A172 (cell line): ENCODE results near the gene DNM3. TPM values are rescaled to one million over a fixed set of nuclear protein-coding genes. Genes with fewer than 3 reads are reported as not detected.
"Not testable (repeated sequence)": the region's sequence is repeated elsewhere in the genome, so short reads cannot be mapped to it uniquely, and the experiment has no call there.

Experiments used
- DNase-seq: peaks from one replicate; pipeline ENCODE4 v3.0.0-alpha.2; 2015; ENCODE audit warnings: low spot score
- total RNA-seq: library from RNA; depleted of rRNA; stranded (reverse); fragments of >200 nt; shearing (Covaris generic); gene quantifications from 2 replicates; pipeline ENCODE4 v1.2.3, GENCODE V29; 2014

Gene DNM3
- total RNA-seq, 1 experiment from 2014 or later: 0.90 TPM

DNA sequence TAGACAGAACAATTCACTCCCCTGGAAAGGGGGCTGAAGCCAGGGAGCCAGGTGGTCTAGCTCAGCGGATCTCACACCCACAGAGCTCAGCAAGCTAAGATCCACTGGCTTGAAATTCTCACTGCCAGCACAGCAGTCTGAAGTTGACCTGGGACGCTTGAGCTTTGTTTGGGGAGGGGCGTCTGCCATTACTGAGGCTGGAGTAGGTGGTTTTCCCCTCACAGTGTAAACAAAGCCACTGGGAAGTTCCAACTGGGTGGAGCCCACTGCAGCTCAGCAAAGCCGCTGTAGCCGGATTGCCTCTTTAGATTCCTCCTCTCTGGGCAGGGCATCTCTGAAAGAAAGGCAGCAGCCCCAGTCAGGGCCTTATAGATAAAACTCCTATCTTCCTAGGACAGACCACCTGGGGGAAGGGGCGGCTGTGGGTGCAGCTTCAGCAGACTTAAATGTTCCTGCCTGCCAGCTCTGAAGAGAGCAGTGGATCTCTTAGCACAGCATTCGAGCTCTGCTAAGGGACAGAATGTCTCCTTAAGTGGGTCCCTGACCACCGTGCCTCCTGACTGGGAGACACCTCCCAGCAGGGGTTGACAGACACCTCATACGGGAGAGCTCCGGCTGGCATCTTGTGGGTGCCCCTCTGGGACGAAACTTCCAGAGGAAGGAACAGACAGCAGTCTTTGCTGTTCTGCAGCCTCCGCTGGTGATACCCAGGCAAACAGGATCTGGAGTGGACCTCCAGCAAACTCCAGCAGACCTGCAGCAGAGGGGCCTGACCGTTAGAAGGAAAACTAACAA, 183.8 kb downstream of the DNM3 start:
- DNase-seq: not testable (repeated sequence)

DNA sequence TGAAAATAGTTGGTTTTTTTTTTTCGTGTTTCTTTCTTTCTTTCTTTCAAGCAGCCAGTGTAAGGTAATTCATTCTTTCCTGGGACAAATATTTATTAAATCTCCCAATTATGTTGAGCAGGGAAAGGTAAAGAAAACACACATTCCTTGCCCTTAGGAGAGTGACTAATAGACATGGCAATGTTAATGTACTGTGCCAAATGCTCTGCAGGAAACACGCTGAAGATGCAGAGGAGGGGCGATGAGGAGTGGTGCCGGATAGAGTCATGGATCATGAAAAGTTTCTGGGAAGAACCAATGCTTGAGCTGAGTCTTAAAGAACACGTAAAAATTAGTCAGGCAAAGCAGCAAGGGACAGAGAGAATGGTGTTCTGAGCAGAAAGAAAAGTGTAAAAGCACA, 199.2 kb downstream of the DNM3 start:
- DNase-seq: peak; percentile 80

DNA sequence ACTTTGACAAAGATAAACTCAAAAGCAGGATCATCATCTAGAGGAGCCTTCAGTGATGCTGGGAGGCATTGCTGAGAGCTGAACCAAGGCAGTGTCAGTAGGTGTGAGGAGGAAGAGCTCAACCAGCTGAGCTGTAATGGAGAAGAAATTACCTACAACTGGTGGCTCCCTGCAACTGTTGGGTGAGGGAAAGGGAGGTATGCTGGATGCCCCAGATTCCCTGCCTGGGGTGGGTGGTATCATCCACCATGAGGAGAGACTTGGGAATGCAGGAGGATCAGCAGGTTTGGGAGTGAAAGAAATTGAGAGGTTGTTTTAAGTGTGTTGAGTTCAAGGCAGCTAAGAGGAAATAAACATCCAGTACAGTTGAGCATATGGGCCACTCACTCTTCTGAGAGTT, 199.8 kb downstream of the DNM3 start:
- DNase-seq: no peak

DNA sequence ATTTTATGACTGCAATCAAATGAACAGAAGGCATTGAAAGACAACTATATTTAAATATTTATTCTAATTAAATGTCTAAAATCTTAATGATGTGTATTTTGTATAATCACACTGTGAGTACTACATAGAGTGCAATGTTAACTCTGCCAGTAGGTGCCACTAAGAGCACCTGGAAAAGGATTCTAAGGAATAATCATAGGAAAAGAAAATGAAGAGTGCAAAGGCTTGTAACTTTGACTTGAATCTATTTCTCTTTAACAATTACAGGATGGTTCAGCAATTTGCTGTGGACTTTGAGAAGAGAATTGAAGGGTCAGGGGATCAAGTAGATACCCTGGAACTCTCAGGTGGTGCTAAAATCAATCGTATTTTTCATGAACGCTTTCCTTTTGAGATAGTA, 200.4 kb downstream of the DNM3 start:
- DNase-seq: peak; percentile 16

DNA sequence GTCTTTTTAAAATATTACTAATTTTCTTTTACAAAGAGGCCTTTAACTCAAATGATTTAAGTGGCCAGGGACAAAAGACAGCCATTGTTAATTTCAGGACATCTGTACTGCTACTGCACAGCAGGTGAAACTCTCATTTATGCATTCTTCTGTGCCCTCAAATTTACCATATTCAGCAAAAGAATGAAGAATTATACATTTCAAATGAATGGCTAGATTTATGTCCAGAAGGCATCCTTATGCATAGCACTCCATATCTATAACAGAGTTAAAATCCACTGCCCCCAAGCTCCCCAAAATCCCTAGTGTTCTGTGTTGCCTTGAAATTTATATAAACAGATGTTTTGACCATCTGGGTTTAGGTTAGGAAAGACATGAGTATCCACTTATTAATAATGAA, 202.6 kb downstream of the DNM3 start:
- DNase-seq: no peak

DNA sequence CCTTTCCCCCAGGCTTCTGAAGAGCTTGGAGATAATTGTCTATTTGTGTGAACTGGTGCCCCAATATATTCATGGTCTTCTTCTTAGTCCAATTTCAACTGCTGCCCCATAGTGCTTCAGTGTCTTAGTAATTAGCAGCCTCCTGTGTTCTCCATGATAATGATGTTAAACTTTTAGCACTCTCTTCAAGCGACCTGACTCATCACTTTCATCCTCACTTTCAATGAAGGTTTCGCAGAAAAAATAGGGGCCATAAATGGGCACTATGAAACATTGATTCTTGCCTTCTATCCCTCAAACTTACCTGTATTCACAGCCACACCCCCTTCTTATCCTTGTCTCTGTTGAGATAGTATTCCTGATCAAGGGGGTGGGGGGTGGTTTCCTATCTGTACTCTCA, 210.6 kb downstream of the DNM3 start:
- DNase-seq: no peak

DNA sequence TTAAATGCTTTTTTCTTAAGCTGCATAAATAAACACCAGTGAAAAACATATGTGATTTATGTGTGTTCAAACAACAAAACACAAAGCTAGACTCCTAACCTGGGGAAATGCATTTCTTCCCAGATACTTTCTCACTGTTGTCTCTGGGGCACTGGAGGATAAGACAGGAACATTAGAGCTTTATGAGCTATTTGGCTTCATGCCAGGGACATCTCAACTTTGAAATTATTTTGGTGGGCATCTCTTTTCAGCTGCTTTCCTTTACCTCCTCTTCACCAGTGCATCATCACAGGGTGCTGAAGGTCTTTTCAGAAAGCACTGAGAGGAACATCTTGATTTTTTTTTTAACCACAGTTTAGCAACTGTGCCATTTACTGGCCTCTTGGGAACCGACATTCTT, 212.9 kb downstream of the DNM3 start:
- DNase-seq: no peak

DNA sequence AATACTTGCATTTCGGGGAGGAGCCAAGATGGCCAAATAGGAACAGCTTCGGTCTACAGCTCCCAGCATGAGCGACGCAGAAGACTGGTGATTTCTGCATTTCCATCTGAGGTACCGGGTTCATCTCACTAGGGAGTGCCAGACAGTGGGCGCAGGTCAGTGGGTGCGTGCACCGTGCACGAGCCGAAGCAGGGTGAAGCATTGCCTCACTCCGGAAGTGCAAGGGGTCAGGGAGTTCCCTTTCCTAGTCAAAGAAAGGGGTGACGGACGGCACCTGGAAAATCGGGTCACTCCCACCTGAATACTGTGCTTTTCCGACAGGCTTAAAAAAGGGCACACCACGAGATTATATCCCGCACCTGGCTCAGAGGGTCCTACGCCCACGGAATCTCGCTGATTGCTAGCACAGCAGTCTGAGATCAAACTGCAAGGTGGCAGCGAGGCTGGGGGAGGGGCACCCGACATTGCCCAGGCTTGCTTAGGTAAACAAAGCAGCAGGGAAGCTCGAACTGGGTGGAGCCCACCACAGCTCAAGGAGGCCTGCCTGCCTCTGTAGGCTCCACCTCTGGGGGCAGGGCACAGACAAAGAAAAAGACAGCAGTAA, 214.6 kb downstream of the DNM3 start:
- not testable (repeated sequence) for DNase-seq

DNA sequence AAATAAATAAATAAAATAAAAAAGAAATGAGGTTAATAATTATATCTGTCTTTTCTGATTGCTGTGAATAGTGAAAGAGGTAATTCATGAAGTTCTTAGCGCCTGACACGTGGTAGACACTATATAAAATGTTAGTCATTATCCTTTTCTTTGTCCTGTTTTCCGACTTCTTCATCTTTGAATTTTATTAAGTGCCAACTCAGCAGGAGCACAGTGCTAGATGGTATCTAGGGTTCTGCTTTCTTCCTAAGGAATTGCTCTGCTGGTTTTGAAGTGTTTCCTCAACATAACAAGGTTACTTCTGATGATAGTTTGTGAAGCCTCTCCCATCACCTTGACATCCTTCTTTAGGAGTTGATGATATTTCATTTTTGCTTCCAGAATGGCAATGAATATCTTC, 227.0 kb downstream of the DNM3 start:
- DNase-seq: no peak

DNA sequence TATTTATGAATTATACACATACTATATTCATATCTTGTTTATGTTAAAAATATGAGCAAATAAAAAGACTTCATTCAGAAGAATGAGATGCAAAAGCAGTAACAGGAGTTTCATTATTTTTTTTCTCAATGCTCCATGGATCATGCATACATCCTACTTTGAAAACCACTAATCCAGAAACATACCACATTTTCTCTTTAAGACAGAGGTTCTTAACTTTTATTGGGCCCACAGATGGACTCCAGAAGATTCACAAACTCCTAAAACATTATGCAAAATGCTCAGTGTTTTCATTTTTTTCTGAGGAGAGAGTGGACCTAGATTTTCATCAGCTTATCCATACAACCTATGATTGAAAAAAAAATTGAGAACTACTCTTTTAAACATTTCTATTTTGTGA, 227.8 kb downstream of the DNM3 start:
- no peak for DNase-seq

DNA sequence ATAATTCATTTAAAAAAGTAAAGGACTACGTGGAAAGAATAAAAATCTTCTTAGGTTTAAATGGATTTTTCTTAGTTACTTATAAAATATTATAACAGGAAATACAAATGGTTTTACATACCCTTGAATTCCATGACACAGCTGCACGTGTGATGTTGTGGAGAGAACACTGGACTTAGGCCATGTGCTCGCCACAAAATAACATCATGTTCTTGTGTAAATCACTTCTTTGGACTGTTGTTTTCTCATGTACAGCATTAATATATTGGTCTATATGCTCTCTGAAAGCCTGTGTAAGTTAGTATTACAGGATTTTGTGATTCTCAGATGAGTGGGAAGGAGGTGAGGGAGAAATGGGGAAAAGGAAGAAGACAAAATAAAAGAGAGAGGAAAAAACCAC, 228.2 kb downstream of the DNM3 start:
- no peak for DNase-seq

DNA sequence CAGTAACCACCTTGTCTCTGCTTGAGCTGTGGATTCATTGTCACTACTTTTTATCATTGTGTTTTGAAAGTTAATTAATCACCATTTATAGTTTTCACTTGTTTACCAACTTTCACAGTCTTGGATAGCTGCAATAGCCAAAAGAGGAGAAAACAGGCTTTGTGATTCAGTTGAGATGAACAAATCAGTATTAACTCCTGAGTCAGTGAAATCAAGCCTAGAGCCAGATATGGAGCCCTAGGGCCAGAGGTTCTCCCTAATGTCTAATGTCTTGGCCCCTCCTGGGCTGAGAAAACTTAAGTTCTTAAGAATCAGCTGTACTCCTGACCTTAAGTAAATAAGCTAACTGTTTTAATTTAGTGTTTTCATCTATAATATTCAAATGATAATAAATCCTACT, 228.8 kb downstream of the DNM3 start:
- DNase-seq: no peak

DNA sequence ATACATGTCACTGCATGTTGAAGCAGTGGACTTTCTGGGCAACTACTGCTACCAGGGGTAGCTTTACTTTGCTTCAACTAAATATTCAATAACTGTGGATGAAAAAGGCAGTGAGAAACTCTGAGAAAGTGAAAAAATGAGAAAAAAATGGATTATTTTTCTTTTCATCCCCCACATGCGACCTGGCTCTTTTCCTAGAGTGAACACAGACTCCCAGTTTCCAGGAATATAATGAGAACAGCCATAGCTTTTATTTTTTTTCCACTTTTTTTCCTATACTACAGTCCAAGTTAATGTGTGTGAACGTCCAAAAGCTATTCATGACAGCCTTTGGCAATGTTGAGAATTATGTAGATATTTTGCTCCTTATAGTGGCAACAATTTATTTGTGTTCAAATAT, 230.4 kb downstream of the DNM3 start:
- DNase-seq: no peak

DNA sequence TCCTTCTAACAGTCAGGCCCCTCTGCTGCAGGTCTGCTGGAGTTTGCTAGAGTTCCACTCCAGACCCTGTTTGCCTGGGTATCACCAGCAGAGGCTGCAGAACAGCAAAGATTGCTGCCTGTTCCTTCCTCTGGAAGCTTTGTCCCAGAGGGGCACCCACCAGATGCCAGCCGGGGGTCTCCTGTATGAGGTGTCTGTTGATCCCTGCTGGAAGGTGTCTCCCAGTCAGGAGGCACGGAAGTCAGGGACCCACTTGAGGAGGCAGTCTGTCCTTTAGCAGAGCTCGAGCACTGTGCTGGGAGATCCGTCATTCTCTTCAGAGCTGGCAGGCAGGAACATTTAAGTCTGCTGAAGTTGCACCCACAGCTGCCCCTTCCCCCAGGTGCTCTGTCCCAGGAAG, 238.6 kb downstream of the DNM3 start:
- DNase-seq: not testable (repeated sequence)

DNA sequence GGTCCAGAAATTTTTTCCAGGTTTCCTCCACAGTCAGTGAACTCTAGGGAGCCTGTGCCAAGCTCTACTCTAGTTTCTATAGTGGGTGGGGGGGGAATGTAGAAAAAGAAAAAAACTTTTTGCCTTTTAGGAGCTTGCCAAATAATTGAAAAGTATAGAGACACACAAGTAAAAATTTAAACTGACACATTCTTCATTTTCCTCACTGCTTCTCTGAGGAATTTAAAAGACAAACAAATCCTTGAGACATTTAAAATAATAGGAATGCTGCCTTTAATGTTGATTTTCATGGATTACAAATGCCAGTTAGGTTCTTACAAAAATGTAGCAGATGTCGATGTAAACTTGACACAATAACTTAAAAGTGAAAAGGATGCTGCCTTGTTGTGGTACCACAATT, 241.9 kb downstream of the DNM3 start:
- no peak for DNase-seq

DNA sequence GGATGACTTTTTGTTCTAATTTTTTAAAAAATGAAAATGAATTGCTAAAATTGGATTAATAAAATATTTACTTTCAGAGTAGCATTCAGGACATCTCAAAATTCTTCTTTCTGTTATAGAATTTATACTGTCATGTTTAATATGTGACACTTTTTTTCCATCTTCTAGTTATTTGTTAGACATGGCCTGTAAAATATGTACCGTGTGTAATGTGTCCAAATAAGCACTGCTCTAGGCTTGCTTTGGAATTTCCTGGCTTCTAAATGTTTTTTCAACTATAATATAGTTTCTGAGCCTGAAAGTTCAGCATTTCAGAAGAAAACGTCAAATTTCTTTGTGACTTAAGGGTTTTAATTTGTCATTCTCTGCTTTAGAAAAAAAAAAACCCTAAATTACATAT, 243.6 kb downstream of the DNM3 start:
- DNase-seq: no peak

DNA sequence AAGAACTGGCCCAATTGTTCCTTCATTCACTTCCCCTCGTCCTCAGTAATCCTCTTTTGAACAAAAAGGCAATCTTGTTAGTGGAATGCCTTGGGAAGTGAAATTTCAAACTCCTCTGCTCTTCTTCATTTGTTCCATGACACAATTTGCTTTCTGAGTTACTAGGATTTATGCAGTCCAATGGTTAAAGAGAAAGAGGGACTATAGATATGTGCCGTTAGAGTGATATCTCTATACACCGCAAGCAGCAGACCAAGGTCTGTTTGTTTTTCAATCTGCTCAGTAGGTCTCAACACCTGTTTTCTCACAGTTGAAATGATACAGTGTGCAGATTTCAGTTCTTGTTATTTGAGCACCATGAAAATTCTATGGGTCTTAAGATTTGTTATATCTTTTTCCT, 244.0 kb downstream of the DNM3 start:
- DNase-seq: no peak

DNA sequence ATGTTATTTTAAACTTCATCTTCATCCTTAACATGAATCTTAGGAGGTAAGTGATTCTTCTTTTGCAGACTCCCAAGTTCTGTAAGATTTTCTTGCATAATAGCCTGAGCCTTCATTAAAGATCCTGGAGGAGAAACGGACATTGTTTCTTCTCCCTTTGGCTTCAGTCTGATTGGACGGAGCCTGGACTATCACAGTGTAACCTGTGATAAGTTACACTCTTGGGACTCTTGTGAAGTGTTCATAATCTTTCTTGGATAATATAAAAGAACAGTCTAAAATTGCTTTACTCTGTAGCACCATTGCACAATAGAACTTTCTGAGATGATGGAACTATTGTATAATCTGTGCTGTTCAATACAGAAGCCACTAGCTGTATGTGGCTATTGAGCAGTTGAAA, 244.8 kb downstream of the DNM3 start:
- DNase-seq: no peak

DNA sequence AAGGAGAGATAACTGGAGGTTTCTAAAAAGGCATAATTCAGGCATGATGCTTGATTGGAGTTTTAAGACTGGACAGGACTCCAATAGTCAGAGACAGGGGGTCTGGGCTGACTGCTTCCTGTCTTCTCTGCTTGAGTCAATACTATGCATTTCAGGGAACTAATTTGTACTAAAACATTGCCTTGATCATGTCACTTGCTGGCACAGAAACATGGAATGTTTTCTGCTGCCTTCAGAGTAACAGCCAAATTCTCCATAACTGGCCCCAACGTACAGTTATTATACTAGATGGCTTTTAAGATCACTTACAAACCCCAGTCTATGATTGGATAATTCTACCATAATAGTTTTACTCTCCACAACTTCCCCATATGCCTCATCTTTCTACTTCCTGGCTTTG, 247.0 kb downstream of the DNM3 start:
- DNase-seq: no peak

DNA sequence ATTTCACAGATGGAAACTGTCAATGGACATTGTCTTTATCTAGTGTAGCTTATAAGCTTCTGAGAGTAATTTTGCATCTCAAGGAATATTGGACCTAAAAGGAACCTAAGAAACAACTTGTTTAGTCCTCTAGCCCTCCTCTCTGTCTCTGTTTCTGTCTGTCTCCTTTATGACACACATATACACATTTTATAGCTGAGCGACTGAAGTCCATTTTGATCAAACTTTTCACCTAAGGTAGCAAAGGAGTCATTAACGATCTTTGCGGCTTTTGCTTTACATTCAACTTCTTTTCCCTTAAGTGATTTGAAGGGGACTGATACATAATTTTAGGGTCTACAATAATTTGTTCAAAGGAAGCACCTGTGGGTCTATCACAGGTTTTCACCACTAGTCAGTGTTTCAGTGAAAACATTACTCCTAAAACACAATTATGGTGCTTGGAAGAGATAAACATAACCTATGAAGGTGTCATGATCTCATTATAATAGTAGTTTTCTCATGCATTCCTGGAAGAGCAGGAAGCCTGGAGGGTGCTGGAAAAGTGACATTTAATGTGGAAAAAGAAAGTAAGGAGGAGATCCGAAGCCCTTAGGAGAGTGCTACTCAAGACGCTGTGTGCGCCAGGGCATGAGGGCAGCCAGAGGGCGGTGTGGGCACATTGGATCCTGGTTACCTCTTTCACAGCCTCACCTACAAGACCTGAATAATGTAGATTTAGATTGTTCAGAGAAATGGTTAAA, 248.6 kb downstream of the DNM3 start:
- DNase-seq: peak; percentile 77

DNA sequence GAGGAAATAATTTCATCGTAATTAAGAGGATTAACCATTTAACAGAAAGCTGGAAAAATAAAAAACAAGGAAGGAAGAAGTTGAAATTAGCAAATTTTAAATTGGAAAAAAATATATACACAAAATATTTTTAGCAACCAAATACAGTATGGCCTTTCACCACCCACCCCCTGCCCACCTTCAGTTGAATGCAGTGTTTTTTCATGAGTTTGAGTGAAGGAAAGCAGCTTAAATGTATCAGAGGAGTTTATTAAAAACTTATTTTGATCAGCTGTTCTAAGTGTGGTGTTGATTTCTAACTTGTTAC, 249.2 kb downstream of the DNM3 start:
- DNase-seq: no peak

DNA sequence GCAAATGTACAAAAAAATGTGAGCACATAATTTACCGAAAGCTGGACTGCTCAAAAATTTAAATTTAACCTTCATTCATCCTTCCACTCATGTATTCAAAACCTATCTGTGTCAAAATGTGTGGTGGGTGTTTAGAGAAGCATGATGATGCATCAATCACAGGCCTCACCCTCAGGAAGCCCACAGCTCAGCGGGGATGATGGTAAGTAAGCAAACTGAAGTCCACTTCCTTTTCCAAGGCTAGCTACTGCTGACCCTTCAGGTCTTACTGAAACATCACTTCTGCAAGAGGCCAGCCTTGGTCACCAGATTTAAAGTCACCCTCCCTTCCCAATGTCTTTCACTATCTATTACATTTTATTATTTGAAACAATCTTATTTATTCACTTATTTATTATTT, 254.5 kb downstream of the DNM3 start:
- DNase-seq: no peak

DNA sequence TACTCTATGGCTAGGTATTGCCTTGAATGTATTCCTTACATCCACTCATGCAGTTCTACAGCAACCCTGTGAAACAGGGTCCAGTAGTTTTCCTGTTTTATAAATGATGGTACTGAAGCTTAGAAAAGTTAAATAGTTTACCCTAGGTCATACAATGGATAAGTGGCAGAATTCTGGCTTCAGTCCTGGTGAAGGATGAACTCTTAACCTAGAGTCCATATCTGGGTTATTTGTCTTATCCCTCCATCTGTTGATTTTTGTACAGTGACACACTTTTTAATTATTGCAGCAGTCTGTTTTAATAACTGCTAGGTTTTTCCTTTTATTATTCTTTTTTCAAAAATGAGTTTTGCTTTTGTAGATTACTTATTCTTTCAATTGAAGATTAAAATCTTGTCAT, 263.9 kb downstream of the DNM3 start:
- DNase-seq: no peak
